Lung (tissue), 12 donors: ENCODE measurements around the gene TP53AIP1. TPM values are rescaled to one million over a fixed set of nuclear protein-coding genes. Genes with fewer than 3 reads are reported as not detected.

Experiments
- ATAC-seq: fragments of 200-7000 bp; cut with Tn5 transposase; one replicate; pipeline ENCODE4 v1.9.1; 2020; ENCODE audit warnings: moderate number of reproducible peaks; ENCODE audit not compliant: insufficient read depth, low FRiP score
- DNase-seq, 3 donors: peaks; one replicate each; pipeline ENCODE4 v3.0.0-alpha.2; 2013 to 2017
- H3K27ac ChIP-seq, 2 donors: one replicate each; pipeline ENCODE4 v1.5.1; 2013; ENCODE audit warnings: mild to moderate bottlenecking in 2 of 2, moderate library complexity in 2 of 2, control low read depth in 1 of 2, inconsistent platforms in 1 of 2, low read depth in 1 of 2, low read length in 1 of 2
- H3K27me3 ChIP-seq, 3 donors: one replicate each; pipeline ENCODE4 v1.5.1; 2013; ENCODE audit warnings: low read length in 2 of 3; ENCODE audit not compliant: control insufficient read depth in 3 of 3, insufficient read depth in 3 of 3
- H3K36me3 ChIP-seq, 4 donors: one replicate each; pipeline ENCODE4 v1.5.1; 2013; ENCODE audit warnings: low read length in 4 of 4, mild to moderate bottlenecking in 1 of 4, moderate library complexity in 1 of 4; ENCODE audit not compliant: control insufficient read depth in 4 of 4, insufficient read depth in 4 of 4
- H3K4me1 ChIP-seq, 5 donors: one replicate each; pipeline ENCODE4 v1.5.1; 2013; ENCODE audit warnings: low read length in 5 of 5, mild to moderate bottlenecking in 2 of 5, moderate library complexity in 1 of 5; ENCODE audit not compliant: control insufficient read depth in 5 of 5, insufficient read depth in 5 of 5
- H3K4me3 ChIP-seq: one replicate; pipeline ENCODE4 v1.5.1; 2013; ENCODE audit warnings: mild to moderate bottlenecking, control low read depth, moderate library complexity
- H3K9ac ChIP-seq, 2 donors: one replicate each; pipeline ENCODE4 v1.5.1; 2013; ENCODE audit warnings: low read length in 2 of 2, control low read depth in 1 of 2; ENCODE audit not compliant: insufficient read depth in 1 of 2
- H3K9me3 ChIP-seq, 4 donors: one replicate each; pipeline ENCODE4 v1.5.1; 2013; ENCODE audit warnings: low read length in 3 of 4, mild to moderate bottlenecking in 1 of 4, moderate library complexity in 1 of 4; ENCODE audit not compliant: control insufficient read depth in 4 of 4, insufficient read depth in 3 of 4
- CTCF ChIP-seq: IDR thresholded peaks from 2 replicates; pipeline ENCODE4 v1.5.1; 2012; ENCODE audit warnings: mild to moderate bottlenecking; ENCODE audit errors: control extremely low read depth, extremely low read depth
- WGBS, 2 donors: extraction: QIAGEN DNeasy Blood & Tissue Kit; methylation state at CpG; one replicate each; pipeline ENCODE4 v1.1.7; 2013; 5-methylcytosine and 5-hydroxymethylcytosine counted together
- polyA plus RNA-seq, 2 donors: library from polyadenylated mRNA; stranded (reverse); fragments of 200-250 nt; gene quantifications; one replicate each; pipeline ENCODE4 v1.2.1, GENCODE V29; 2013
- total RNA-seq, 2 donors: library from RNA; depleted of rRNA in 1 of 2; stranded (reverse); fragments of >200 nt in 1 of 2; gene quantifications; one replicate each; pipeline ENCODE4 v1.2.1, GENCODE V29; 2014 to 2021
- donor health status: control.
- donor health status: control.
- donor health status: Bipolar disorder and iron deficiency.
- donor health status: healthy.
- donor health status: DM: yes; HTN: yes; CAD: no.

Gene TP53AIP1
- total and polyA plus RNA-seq, 4 donors: 0.16 to 1.8 (median 1.0) TPM

- H3K9me3 ChIP-seq: no peaks in the 10 kb centered on the region
- no peak overlapping the region for H3K27ac ChIP-seq
- TF ChIP-seq CTCF: no peak
- H3K27me3 ChIP-seq: peaks cover 0 to 15% (median 12%) of the 10 kb centered on the region in 3 donors
- ATAC-seq (no peak), DNase-seq (no peak)
- WGBS, 2 donors: 82 to 95% methylated on average over 1 of the region's 1 CpG
- H3K36me3 ChIP-seq: no peaks in the 10 kb centered on the region
- H3K4me3 ChIP-seq: no peak overlapping the region
- no peak overlapping the region for H3K9ac ChIP-seq
- H3K4me1 ChIP-seq: peaks cover 0 to 21% (median 3%) of the 10 kb centered on the region in 5 donors
Observed at GRCh38 chr11:128897826-128898225, 44.8 kb downstream of the TP53AIP1 start.

- no peak overlapping the region for H3K27ac ChIP-seq
- WGBS, 2 donors: 37 to 82% methylated on average over 2 of the region's 2 CpGs
- H3K4me3 ChIP-seq: no peak overlapping the region
- peaks cover 0 to 5% (median under 1%) of the 10 kb centered on the region in 3 donors for H3K27me3 ChIP-seq
- no peak overlapping the region for H3K9ac ChIP-seq
- H3K36me3 ChIP-seq: no peaks in the 10 kb centered on the region
- H3K4me1 ChIP-seq: peaks cover 0 to 21% (median 4%) of the 10 kb centered on the region in 5 donors
- DNase-seq (no peak), ATAC-seq (no peak)
- no peaks in the 10 kb centered on the region for H3K9me3 ChIP-seq
- TF ChIP-seq CTCF: no peak
Observed at GRCh38 chr11:128896356-128896755, 46.3 kb downstream of the TP53AIP1 start.

- no peak for ATAC-seq
- Histone ChIP-seq H3K4me3 (no peak overlapping the region), H3K4me1 (peaks cover 0 to 21% (median 4%) of the 10 kb centered on the region in 5 donors), H3K27me3 (no peaks in the 10 kb centered on the region), H3K9ac (no peak overlapping the region), H3K27ac (peak overlapping the region; percentile 12 to 35), H3K36me3 (no peaks in the 10 kb centered on the region), H3K9me3 (no peaks in the 10 kb centered on the region)
- 74 to 89% methylated on average over 9 of the region's 9 CpGs for WGBS, 2 donors
- no peak for TF ChIP-seq CTCF
- DNase-seq: peak in 2 of 3 donors; percentile 37 to 51
Observed at GRCh38 chr11:128895526-128895925, 47.1 kb downstream of the TP53AIP1 start.

GRCh38 chr11:128894685-128895084 lies 48.0 kb downstream of the TP53AIP1 start:
- Histone ChIP-seq H3K36me3 (no peaks in the 10 kb centered on the region), H3K4me3 (no peak overlapping the region), H3K9me3 (no peaks in the 10 kb centered on the region), H3K9ac (no peak overlapping the region), H3K27ac (peak overlapping the region in 1 of 2 donors; percentile 27), H3K4me1 (peaks cover 0 to 21% (median 4%) of the 10 kb centered on the region in 5 donors), H3K27me3 (peaks cover 0 to 7% (median 0%) of the 10 kb centered on the region in 3 donors)
- no peak for TF ChIP-seq CTCF
- peak; percentile 54 to 80 (median 68) for DNase-seq
- WGBS, 2 donors: 44 to 74% methylated on average over 6 of the region's 6 CpGs
- ATAC-seq: peak; percentile 23
